HepG2 (cell line): ENCODE data around the gene RNMT. TPM values are rescaled to one million over a fixed set of nuclear protein-coding genes. Genes with fewer than 3 reads are reported as not detected.

Source experiments
- BCL6 ChIP-seq: IDR thresholded peaks from 2 replicates; pipeline ENCODE4 v1.6.1; 2016; ENCODE audit warnings: missing genetic modification reagents, missing compliant biosample characterization
- BORCS8-MEF2B ChIP-seq: sonication (generic); formaldehyde crosslinking; IDR thresholded peaks from 2 replicates; pipeline ENCODE4 v1.8.0; 2022; ENCODE audit warnings: mild to moderate bottlenecking, missing genetic modification reagents
- CBFB ChIP-seq: sonication (generic); formaldehyde crosslinking; IDR thresholded peaks from 2 replicates; pipeline ENCODE4 v1.4.0; 2020; ENCODE audit warnings: missing genetic modification reagents
- FOXP4 ChIP-seq: sonication (generic); formaldehyde crosslinking; IDR thresholded peaks from 2 replicates; pipeline ENCODE4 v1.4.0; 2020; ENCODE audit warnings: missing genetic modification reagents
- KDM1A ChIP-seq: IDR thresholded peaks from 2 replicates; pipeline ENCODE4 v1.6.1; 2016; ENCODE audit warnings: missing compliant biosample characterization
- NCOA1 ChIP-seq: sonication (generic); formaldehyde crosslinking; IDR thresholded peaks from 2 replicates; pipeline ENCODE4 v1.9.0; 2021; ENCODE audit warnings: missing genetic modification reagents
- POLR2AphosphoS2 ChIP-seq: IDR thresholded peaks from 2 replicates; pipeline ENCODE4 v1.6.1; 2011; ENCODE audit warnings: low read depth, low read length, improper control_type of control experiment
- SUZ12 ChIP-seq: fragments of 150-350 bp; IDR thresholded peaks from 2 replicates; pipeline ENCODE4 v1.6.1; 2014; ENCODE audit warnings: low read depth, low read length
- THAP8 ChIP-seq: sonication (generic); formaldehyde crosslinking; IDR thresholded peaks from 2 replicates; pipeline ENCODE4 v1.5.1; 2020; ENCODE audit warnings: missing genetic modification reagents, mild to moderate bottlenecking, borderline replicate concordance
- WIZ ChIP-seq: sonication (generic); formaldehyde crosslinking; IDR thresholded peaks from 2 replicates; pipeline ENCODE4 v1.5.1; 2020; ENCODE audit warnings: mild to moderate bottlenecking, missing genetic modification reagents
- ZBTB38 ChIP-seq: sonication (generic); formaldehyde crosslinking; IDR thresholded peaks from 2 replicates; pipeline ENCODE4 v1.5.1; 2020; ENCODE audit warnings: mild to moderate bottlenecking, missing genetic modification reagents
- ZBTB46 ChIP-seq: sonication (generic); formaldehyde crosslinking; IDR thresholded peaks from 2 replicates; pipeline ENCODE4 v1.4.0; 2020; ENCODE audit warnings: mild to moderate bottlenecking, missing genetic modification reagents, borderline replicate concordance
- ZNF7 ChIP-seq: IDR thresholded peaks from 2 replicates; pipeline ENCODE4 v1.6.1; 2016; ENCODE audit warnings: missing biosample characterization, missing genetic modification reagents
- ZNF749 ChIP-seq: sonication (generic); formaldehyde crosslinking; IDR thresholded peaks from 2 replicates; pipeline ENCODE4 v1.8.0; 2022; ENCODE audit warnings: mild to moderate bottlenecking, missing genetic modification reagents, moderate library complexity, borderline replicate concordance
- polyA plus RNA-seq, 8 experiments: library from polyadenylated mRNA; depleted of rRNA in 3 of 8; stranded (reverse) in 7 of 8; unstranded in 1 of 8; fragments of >200 nt; fragmentation: Illumina TruSeq in 4 of 8; extraction: Trizol in 4 of 8; gene quantifications; 2 replicates each; pipeline versions ENCODE4 v1.2.1 to v1.2.3, GENCODE V29; 2011 to 2016; ENCODE audit warnings: low read depth in 4 of 8, missing spikeins in 1 of 8, mixed read lengths in 1 of 8; ENCODE audit not compliant: insufficient read depth in 1 of 8
- total RNA-seq, 5 experiments: library from RNA; depleted of rRNA; stranded (reverse); fragments of >200 nt; fragmentation: Illumina TruSeq; extraction: Trizol; gene quantifications; 2 replicates each; pipeline ENCODE4 v1.2.3, GENCODE V29; 2016; ENCODE audit warnings: low read depth in 1 of 5
- TF ChIP-seq, protein P1 (sequence below): sonication (generic); formaldehyde crosslinking; IDR thresholded peaks from 2 replicates; pipeline ENCODE4 v1.5.1; 2020; ENCODE audit warnings: mild to moderate bottlenecking, missing genetic modification reagents, borderline replicate concordance
- TF ChIP-seq, protein P2 (sequence below): sonication (generic); formaldehyde crosslinking; IDR thresholded peaks from 2 replicates; pipeline ENCODE4 v1.4.0; 2020; ENCODE audit warnings: mild to moderate bottlenecking, missing genetic modification reagents, borderline replicate concordance

RNMT gene
- total and polyA plus RNA-seq, 2 of the 13 experiments (the other 11 are each of a cell fraction or from before 2014, with no cell fraction given), result 22.9 to 24.4 TPM

DNA sequence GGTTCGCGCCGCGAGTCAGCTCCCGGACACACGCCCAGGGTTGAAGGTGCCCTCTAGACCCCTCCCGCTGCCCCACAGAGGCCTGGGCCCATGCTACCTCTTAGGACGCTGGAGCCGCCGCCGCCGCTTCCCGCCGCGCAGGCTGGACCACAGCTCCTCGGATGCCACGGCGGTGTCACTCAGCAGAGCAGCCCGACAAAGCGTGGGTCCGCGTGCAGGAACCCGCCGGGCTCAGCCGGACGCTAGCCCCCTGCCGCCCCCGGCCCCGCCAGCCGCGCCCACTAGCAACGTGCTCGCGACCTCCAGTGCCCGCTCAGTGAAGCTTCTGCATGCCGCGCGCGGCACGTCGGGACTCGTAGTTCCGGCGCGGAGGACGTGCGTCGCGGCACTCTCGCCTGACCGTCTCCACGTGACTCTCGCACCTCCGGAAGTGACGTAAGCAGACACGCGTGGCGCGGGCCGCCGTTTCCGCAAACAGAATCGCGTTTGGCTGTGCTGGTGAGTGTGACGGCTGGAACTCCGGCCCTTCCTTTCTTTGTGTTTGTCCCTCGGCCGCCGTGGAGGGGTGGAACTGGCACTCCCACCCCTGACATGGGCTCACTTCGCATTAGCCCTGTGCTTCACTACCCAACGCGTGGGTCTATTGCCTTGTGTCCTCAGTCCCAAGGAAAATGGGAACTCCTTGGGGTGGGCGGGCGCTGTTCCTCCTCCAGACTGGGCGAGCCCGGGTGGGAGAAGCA lies at the start of gene RNMT, which contains the start of gene FAM210A (continued):
- TF ChIP-seq FOXP4 (CRISPR knock-in tag) (peak; percentile 54), ZBTB38 (CRISPR knock-in tag) (peak; percentile 94), BORCS8-MEF2B (CRISPR knock-in tag) (no peak), ZNF749 (CRISPR knock-in tag) (peak; percentile 80), ZBTB46 (CRISPR knock-in tag) (0 out of 2 replicates have a peak, but pooled peaks have one; percentile 20), ZNF7 (CRISPR knock-in tag) (no peak), POLR2AphosphoS2 (no peak), THAP8 (CRISPR knock-in tag) (peak; percentile 57; the same call in 1 of the 2 replicates), CBFB (no peak; the same call in 1 of the 2 replicates), WIZ (CRISPR knock-in tag) (no peak), KDM1A (CRISPR knock-in tag) (no peak), BCL6 (CRISPR knock-in tag) (peak; percentile 58; the same call in 1 of the 2 replicates), NCOA1 (CRISPR knock-in tag) (no peak), SUZ12 (peak; percentile 63; the same call in 1 of the 2 replicates)
- TF ChIP-seq, protein P1, sequence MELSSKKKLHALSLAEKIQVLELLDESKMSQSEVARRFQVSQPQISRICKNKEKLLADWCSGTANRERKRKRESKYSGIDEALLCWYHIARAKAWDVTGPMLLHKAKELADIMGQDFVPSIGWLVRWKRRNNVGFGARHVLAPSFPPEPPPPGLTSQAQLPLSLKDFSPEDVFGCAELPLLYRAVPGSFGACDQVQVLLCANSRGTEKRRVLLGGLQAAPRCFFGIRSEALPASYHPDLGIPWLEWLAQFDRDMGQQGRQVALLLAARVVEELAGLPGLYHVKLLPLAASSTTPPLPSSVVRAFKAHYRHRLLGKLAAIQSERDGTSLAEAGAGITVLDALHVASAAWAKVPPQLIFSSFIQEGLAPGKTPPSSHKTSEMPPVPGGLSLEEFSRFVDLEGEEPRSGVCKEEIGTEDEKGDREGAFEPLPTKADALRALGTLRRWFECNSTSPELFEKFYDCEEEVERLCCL (CRISPR knock-in tag), result no peak
- TF ChIP-seq, protein P2, sequence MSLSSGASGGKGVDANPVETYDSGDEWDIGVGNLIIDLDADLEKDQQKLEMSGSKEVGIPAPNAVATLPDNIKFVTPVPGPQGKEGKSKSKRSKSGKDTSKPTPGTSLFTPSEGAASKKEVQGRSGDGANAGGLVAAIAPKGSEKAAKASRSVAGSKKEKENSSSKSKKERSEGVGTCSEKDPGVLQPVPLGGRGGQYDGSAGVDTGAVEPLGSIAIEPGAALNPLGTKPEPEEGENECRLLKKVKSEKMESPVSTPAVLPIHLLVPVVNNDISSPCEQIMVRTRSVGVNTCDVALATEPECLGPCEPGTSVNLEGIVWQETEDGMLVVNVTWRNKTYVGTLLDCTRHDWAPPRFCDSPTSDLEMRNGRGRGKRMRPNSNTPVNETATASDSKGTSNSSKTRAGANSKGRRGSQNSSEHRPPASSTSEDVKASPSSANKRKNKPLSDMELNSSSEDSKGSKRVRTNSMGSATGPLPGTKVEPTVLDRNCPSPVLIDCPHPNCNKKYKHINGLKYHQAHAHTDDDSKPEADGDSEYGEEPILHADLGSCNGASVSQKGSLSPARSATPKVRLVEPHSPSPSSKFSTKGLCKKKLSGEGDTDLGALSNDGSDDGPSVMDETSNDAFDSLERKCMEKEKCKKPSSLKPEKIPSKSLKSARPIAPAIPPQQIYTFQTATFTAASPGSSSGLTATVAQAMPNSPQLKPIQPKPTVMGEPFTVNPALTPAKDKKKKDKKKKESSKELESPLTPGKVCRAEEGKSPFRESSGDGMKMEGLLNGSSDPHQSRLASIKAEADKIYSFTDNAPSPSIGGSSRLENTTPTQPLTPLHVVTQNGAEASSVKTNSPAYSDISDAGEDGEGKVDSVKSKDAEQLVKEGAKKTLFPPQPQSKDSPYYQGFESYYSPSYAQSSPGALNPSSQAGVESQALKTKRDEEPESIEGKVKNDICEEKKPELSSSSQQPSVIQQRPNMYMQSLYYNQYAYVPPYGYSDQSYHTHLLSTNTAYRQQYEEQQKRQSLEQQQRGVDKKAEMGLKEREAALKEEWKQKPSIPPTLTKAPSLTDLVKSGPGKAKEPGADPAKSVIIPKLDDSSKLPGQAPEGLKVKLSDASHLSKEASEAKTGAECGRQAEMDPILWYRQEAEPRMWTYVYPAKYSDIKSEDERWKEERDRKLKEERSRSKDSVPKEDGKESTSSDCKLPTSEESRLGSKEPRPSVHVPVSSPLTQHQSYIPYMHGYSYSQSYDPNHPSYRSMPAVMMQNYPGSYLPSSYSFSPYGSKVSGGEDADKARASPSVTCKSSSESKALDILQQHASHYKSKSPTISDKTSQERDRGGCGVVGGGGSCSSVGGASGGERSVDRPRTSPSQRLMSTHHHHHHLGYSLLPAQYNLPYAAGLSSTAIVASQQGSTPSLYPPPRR (CRISPR knock-in tag), result peak; percentile 84; the same call in 1 of the 2 replicates
